ENCODE results near the gene ANKZF1.

The ANKZF1 gene

DNA sequence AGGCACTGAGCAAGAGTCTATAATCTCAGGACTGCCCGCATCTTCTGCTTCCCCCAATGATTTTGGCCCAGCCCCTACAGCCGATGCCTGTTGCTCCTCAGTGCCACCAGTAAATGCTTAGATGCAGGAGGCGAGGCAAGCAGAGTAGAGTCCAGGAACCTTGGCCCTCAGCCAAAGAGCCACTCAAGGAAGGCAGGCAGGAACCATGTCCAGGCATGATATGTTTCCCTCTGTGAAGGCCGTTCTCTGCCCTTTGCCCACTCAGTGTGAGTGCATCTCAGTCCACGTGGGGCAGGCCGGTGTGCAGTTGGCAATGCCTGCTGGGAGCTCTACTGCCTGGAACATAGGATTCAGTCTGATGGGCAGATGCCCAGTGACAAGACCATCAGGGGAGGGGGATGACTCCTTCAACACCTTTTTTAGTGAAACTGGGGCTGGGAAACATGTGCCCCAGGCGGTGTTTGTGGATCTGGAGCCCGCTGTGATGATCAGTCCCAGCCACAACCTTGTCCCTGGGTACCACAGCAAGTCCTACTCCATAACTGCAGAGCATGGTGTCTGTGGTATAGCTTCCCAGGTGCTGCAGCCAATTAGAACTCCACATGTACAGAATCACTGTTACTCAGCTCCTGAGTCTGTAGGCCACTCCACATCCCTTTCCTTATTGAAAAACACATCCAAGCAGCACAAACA, 39.9 kb downstream of the ANKZF1 start:
- Histone ChIP-seq H3K36me3 (ENCODE audit: control insufficient read depth, insufficient read depth, low read length) (no peaks in the 10 kb centered on the region), H3K4me3 (replicated peaks; ENCODE audit: low read depth, low read length) (no peak overlapping the region), H3K27me3 (replicated peaks; ENCODE audit: control insufficient read depth, insufficient read depth, low read length) (no peaks in the 10 kb centered on the region)
- TF ChIP-seq, protein P1, sequence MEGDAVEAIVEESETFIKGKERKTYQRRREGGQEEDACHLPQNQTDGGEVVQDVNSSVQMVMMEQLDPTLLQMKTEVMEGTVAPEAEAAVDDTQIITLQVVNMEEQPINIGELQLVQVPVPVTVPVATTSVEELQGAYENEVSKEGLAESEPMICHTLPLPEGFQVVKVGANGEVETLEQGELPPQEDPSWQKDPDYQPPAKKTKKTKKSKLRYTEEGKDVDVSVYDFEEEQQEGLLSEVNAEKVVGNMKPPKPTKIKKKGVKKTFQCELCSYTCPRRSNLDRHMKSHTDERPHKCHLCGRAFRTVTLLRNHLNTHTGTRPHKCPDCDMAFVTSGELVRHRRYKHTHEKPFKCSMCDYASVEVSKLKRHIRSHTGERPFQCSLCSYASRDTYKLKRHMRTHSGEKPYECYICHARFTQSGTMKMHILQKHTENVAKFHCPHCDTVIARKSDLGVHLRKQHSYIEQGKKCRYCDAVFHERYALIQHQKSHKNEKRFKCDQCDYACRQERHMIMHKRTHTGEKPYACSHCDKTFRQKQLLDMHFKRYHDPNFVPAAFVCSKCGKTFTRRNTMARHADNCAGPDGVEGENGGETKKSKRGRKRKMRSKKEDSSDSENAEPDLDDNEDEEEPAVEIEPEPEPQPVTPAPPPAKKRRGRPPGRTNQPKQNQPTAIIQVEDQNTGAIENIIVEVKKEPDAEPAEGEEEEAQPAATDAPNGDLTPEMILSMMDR (IDR thresholded peaks at IDR 0.05; ENCODE audit: insufficient read depth, low read length, poor library complexity, severe bottlenecking), result no peak
- no peak for DNase-seq (ENCODE audit: extremely low read depth, insufficient read length)

DNA sequence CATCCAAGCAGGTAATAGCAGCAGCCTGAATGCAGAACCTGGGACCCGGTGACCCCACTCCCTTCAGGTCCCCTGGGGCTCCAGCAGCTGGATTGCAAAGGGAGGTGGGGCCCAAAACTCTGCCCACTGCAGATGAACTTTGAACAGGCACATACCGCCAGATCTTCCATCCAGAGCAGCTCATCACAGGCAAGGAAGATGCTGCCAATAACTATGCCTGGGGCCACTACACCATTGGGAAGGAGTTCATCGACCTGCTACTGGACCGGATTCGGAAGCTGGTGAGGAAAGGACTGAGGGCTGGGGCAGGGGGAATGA, 40.4 kb downstream of the ANKZF1 start:
- Histone ChIP-seq H3K36me3 (ENCODE audit: control insufficient read depth, insufficient read depth, low read length) (no peaks in the 10 kb centered on the region), H3K27me3 (replicated peaks; ENCODE audit: control insufficient read depth, insufficient read depth, low read length) (no peaks in the 10 kb centered on the region), H3K4me3 (replicated peaks; ENCODE audit: low read depth, low read length) (no peak overlapping the region)
- no peak for DNase-seq (ENCODE audit: extremely low read depth, insufficient read length)
- TF ChIP-seq, protein P1 (IDR thresholded peaks at IDR 0.05; ENCODE audit: insufficient read depth, low read length, poor library complexity, severe bottlenecking), result no peak

- H3K4me3 ChIP-seq (replicated peaks; ENCODE audit: low read depth, low read length), result no peak overlapping the region
- H3K27me3 ChIP-seq (replicated peaks; ENCODE audit: control insufficient read depth, insufficient read depth, low read length), result no peaks in the 10 kb centered on the region
- no peaks in the 10 kb centered on the region for H3K36me3 ChIP-seq (ENCODE audit: control insufficient read depth, insufficient read depth, low read length)
- no peak for DNase-seq (ENCODE audit: extremely low read depth, insufficient read length)
- TF ChIP-seq, protein P1 (IDR thresholded peaks at IDR 0.05; ENCODE audit: insufficient read depth, low read length, poor library complexity, severe bottlenecking), result no peak
These were observed 41.4 kb downstream of the ANKZF1 start for GRCh38 chr2:219271021-219271420.

GRCh38 chr2:219272356-219272755, 42.8 kb downstream of the ANKZF1 start:
- Histone ChIP-seq H3K27me3 (replicated peaks; ENCODE audit: control insufficient read depth, insufficient read depth, low read length) (no peaks in the 10 kb centered on the region), H3K36me3 (ENCODE audit: control insufficient read depth, insufficient read depth, low read length) (no peaks in the 10 kb centered on the region), H3K4me3 (replicated peaks; ENCODE audit: low read depth, low read length) (no peak overlapping the region)
- TF ChIP-seq, protein P1 (IDR thresholded peaks at IDR 0.05; ENCODE audit: insufficient read depth, low read length, poor library complexity, severe bottlenecking), result no peak
- no peak for DNase-seq (ENCODE audit: extremely low read depth, insufficient read length)

DNA sequence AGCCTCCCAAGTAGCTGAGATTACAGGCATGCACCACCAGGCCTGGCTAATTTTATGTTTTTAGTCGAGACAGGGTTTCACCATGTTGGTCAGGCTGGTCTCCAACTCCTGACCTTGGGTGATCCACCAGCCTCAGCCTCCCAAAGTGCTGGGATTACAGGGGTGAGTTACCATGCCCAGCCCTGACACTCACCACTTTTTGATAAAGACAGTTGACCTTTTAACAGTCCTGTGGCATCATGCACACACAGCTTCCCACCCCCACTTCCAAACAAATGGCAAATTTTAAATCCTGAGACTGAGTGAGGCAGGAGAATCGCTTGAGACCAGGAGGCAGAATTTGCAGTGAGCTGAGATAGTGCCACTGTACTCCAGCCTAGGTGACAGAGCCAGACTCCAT, 43.4 kb downstream of the ANKZF1 start:
- Histone ChIP-seq H3K36me3 (ENCODE audit: control insufficient read depth, insufficient read depth, low read length) (no peaks in the 10 kb centered on the region), H3K27me3 (replicated peaks; ENCODE audit: control insufficient read depth, insufficient read depth, low read length) (no peaks in the 10 kb centered on the region), H3K4me3 (replicated peaks; ENCODE audit: low read depth, low read length) (no peak overlapping the region)
- TF ChIP-seq, protein P1 (IDR thresholded peaks at IDR 0.05; ENCODE audit: insufficient read depth, low read length, poor library complexity, severe bottlenecking), result no peak
- DNase-seq (ENCODE audit: extremely low read depth, insufficient read length), result no peak

DNA sequence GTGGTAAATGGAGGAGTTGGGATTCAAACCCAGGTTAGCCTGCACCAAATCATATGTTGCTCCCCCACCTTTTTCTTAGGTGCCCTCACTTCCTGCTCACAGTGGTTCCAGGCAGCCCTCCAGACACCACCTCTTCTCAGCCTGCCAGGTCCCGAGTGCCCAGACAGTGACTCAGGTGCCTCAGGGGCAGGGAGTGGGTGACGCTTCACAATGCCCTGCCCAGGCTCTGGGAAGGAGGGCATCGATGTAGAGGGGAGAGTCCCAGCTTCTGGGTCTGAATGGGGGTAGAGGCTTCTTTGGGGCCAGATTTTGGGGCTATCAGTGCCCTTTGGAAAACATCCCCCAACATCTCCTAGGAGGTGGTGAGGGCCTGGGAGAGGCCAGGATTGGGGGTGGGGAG, 44.3 kb downstream of the ANKZF1 start:
- Histone ChIP-seq H3K36me3 (ENCODE audit: control insufficient read depth, insufficient read depth, low read length) (no peaks in the 10 kb centered on the region), H3K27me3 (replicated peaks; ENCODE audit: control insufficient read depth, insufficient read depth, low read length) (no peaks in the 10 kb centered on the region), H3K4me3 (replicated peaks; ENCODE audit: low read depth, low read length) (no peak overlapping the region)
- DNase-seq (ENCODE audit: extremely low read depth, insufficient read length), result no peak
- TF ChIP-seq, protein P1 (IDR thresholded peaks at IDR 0.05; ENCODE audit: insufficient read depth, low read length, poor library complexity, severe bottlenecking), result no peak

All from GM06990 (cell line).